ENCODE results near the gene ASMTL. TPM values are rescaled to one million over a fixed set of nuclear protein-coding genes. Genes with fewer than 3 reads are reported as not detected.

Gene ASMTL
- total and polyA plus RNA-seq, 2 of the 13 experiments (the other 11 are each of a cell fraction or from before 2014, with no cell fraction given) = 5.6 to 16.3 TPM

DNA sequence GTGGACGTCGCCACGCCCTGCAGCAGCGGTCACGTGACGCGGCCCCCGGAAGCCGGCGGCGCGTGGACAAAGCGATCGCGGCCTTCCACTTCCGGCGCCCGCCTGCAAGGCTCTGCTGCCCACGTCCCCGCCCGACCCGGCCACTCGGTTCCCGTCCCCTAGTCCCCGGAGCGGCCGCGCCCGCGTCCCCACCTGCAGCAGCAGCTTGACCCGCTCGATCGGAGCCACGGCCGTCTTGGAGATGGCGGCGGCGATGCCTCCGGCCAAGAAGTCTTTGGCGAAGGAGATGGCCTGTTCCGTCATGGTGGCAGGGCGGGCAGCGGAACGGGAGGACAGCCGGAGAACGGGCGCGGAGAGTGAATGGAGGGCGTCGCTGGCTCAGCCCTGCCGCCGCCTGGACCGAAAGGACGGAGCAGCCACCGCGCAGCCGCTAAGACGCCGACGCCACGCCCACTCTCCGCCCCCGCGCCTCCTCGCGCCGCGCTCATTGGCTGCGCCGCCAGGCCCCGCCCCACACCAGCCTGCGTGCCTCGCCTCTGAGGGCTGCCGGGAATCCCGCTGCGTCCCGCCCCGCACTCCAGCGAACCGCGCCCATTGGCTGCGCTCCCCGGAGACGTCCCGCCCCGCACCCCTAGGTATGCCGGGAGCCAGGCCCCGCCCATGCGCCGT lies 60.9 kb downstream of the ASMTL start, which contains the start of gene SLC25A6 (continued):
- peak; percentile 95 for TF ChIP-seq GABPB1 (CRISPR knock-in tag; IDR thresholded peaks at IDR 0.05)
- TF ChIP-seq CCDC6 (CRISPR knock-in tag; IDR thresholded peaks at IDR 0.05) = no peak
- TF ChIP-seq ZFP62 (CRISPR knock-in tag; IDR thresholded peaks at IDR 0.05) = no peak
- TF ChIP-seq, protein P1, sequence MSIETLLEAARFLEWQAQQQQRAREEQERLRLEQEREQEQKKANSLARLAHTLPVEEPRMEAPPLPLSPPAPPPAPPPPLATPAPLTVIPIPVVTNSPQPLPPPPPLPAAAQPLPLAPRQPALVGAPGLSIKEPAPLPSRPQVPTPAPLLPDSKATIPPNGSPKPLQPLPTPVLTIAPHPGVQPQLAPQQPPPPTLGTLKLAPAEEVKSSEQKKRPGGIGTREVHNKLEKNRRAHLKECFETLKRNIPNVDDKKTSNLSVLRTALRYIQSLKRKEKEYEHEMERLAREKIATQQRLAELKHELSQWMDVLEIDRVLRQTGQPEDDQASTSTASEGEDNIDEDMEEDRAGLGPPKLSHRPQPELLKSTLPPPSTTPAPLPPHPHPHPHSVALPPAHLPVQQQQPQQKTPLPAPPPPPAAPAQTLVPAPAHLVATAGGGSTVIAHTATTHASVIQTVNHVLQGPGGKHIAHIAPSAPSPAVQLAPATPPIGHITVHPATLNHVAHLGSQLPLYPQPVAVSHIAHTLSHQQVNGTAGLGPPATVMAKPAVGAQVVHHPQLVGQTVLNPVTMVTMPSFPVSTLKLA (IDR thresholded peaks at IDR 0.05) = peak; percentile 79; the same call in 1 of the 2 replicates
- TF ChIP-seq, protein P2, sequence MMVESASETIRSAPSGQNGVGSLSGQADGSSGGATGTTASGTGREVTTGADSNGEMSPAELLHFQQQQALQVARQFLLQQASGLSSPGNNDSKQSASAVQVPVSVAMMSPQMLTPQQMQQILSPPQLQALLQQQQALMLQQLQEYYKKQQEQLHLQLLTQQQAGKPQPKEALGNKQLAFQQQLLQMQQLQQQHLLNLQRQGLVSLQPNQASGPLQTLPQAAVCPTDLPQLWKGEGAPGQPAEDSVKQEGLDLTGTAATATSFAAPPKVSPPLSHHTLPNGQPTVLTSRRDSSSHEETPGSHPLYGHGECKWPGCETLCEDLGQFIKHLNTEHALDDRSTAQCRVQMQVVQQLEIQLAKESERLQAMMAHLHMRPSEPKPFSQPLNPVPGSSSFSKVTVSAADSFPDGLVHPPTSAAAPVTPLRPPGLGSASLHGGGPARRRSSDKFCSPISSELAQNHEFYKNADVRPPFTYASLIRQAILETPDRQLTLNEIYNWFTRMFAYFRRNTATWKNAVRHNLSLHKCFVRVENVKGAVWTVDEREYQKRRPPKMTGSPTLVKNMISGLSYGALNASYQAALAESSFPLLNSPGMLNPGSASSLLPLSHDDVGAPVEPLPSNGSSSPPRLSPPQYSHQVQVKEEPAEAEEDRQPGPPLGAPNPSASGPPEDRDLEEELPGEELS (CRISPR knock-in tag; IDR thresholded peaks at IDR 0.05) = no peak; the same call in 1 of the 2 replicates
- TF ChIP-seq, protein P3, sequence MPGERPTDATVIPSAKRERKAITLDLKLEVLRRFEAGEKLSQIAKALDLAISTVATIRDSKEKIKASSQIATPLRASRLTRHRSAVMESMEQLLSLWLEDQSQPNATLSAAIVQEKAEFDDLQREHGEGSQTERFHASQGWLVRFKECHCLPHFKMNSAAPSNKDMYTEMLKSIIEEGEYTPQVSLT (CRISPR knock-in tag; IDR thresholded peaks at IDR 0.05; ENCODE audit: borderline replicate concordance, low read depth) = no peak
- TF ChIP-seq, protein P4, sequence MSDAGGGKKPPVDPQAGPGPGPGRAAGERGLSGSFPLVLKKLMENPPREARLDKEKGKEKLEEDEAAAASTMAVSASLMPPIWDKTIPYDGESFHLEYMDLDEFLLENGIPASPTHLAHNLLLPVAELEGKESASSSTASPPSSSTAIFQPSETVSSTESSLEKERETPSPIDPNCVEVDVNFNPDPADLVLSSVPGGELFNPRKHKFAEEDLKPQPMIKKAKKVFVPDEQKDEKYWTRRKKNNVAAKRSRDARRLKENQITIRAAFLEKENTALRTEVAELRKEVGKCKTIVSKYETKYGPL (CRISPR knock-in tag; IDR thresholded peaks at IDR 0.05) = no peak
- TF ChIP-seq RBM39 (IDR thresholded peaks at IDR 0.05; ENCODE audit: low read depth, low read length, poor library complexity, severe bottlenecking) = peak; percentile 88
- TF ChIP-seq TARDBP (CRISPR knock-in tag; IDR thresholded peaks at IDR 0.05) = peak; percentile 51; the same call in 1 of the 2 replicates
- no peak for TF ChIP-seq ZNF383 (CRISPR knock-in tag; IDR thresholded peaks at IDR 0.05; ENCODE audit: borderline replicate concordance)
- no peak for TF ChIP-seq NAIF1 (CRISPR knock-in tag; IDR thresholded peaks at IDR 0.05; ENCODE audit: borderline replicate concordance)
- TF ChIP-seq, protein P5, sequence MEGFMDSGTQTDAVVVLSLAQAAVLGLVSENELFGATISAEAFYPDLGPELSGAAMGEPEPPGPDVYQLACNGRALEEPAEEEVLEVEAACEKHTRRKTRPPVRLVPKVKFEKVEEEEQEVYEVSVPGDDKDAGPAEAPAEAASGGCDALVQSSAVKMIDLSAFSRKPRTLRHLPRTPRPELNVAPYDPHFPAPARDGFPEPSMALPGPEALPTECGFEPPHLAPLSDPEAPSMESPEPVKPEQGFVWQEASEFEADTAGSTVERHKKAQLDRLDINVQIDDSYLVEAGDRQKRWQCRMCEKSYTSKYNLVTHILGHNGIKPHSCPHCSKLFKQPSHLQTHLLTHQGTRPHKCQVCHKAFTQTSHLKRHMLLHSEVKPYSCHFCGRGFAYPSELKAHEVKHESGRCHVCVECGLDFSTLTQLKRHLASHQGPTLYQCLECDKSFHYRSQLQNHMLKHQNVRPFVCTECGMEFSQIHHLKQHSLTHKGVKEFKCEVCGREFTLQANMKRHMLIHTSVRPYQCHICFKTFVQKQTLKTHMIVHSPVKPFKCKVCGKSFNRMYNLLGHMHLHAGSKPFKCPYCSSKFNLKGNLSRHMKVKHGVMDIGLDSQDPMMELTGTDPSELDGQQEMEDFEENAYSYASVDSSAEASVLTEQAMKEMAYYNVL (CRISPR knock-in tag; IDR thresholded peaks at IDR 0.05; ENCODE audit: borderline replicate concordance) = peak; percentile 81; the same call in 1 of the 2 replicates
- TF ChIP-seq SP5 (CRISPR knock-in tag; IDR thresholded peaks at IDR 0.05; ENCODE audit: borderline replicate concordance, low read depth) = peak; percentile 70
- 0 out of 2 replicates have a peak, but pooled peaks have one; percentile 51 for TF ChIP-seq RNF2 (conservative IDR thresholded peaks at IDR 0.05; ENCODE audit: low read depth)
- TF ChIP-seq MEIS2 (CRISPR knock-in tag; IDR thresholded peaks at IDR 0.05) = 0 out of 2 replicates have a peak, but pooled peaks have one; percentile 74
- no peak for TF ChIP-seq ZNF432 (CRISPR knock-in tag; IDR thresholded peaks at IDR 0.05; ENCODE audit: borderline replicate concordance)
